ENCODE measurements around the gene AK5.

Gene AK5

GRCh38 chr1:77347646-77348045 lies 65.8 kb downstream of the AK5 start:
- Histone ChIP-seq H3K4me3 (ENCODE audit: low read length in 2 of 2) (no peak overlapping the region), H3K14ac (ENCODE audit: low read length) (no peak overlapping the region), H3K27ac (replicated peaks; ENCODE audit: low read length) (no peak overlapping the region), H3K18ac (ENCODE audit: low read length) (peak overlapping the region; percentile 32), H2BK120ac (ENCODE audit: low read depth, low read length) (no peak overlapping the region), H3K4me1 (ENCODE audit: control insufficient read depth in 2 of 2, insufficient read depth in 1 of 2, low read depth in 1 of 2, low read length in 2 of 2) (peaks cover 0 to 16% of the 10 kb centered on the region in 2 donors), H3K4ac (ENCODE audit: low read length) (no peak overlapping the region), H3K9ac (ENCODE audit: low read depth, low read length, poor library complexity) (no peak overlapping the region), H3K4me2 (ENCODE audit: insufficient read depth, low read length, poor library complexity, severe bottlenecking) (no peak overlapping the region), H2BK15ac (ENCODE audit: low read length) (no peak overlapping the region), H3K79me1 (ENCODE audit: low read depth, low read length) (no peaks in the 10 kb centered on the region), H3K9me3 (replicated peaks in 1 of 2; ENCODE audit: control insufficient read depth in 2 of 2, insufficient read depth in 1 of 2, low read depth in 1 of 2, low read length in 2 of 2) (no peaks in the 10 kb centered on the region), H2AFZ (ENCODE audit: low read length) (peak overlapping the region; percentile 73), H2BK5ac (ENCODE audit: low read length) (no peak overlapping the region), H4K8ac (ENCODE audit: low read depth, low read length) (no peak overlapping the region), H2BK12ac (ENCODE audit: low read length) (no peak overlapping the region), H3K23ac (ENCODE audit: low read depth, low read length, poor library complexity) (no peak overlapping the region), H3K36me3 (replicated peaks in 1 of 2; ENCODE audit: control insufficient read depth in 2 of 2, insufficient read depth in 2 of 2, low read length in 2 of 2) (no peaks in the 10 kb centered on the region), H2AK5ac (ENCODE audit: low read depth, low read length) (no peak overlapping the region), H4K91ac (ENCODE audit: low read depth, low read length, poor library complexity) (no peak overlapping the region), H3K27me3 (ENCODE audit: control insufficient read depth in 3 of 3, insufficient read depth in 3 of 3, low read depth in 1 of 3, low read length in 3 of 3) (no peaks in the 10 kb centered on the region)
- DNase-seq (ENCODE audit: low spot score): no peak
- no CpG with 5 or more reads among the region's 6 CpGs for WGBS, 2 donors (ENCODE audit: extremely low coverage in 2 of 2, insufficient read length in 2 of 2, insufficient replicate concordance in 1 of 2)

- Histone ChIP-seq H3K4ac (ENCODE audit: low read length) (no peak overlapping the region), H2BK15ac (ENCODE audit: low read length) (no peak overlapping the region), H2BK12ac (ENCODE audit: low read length) (no peak overlapping the region), H3K4me3 (ENCODE audit: low read length in 2 of 2) (no peak overlapping the region), H3K27ac (replicated peaks; ENCODE audit: low read length) (no peak overlapping the region), H3K36me3 (replicated peaks in 1 of 2; ENCODE audit: control insufficient read depth in 2 of 2, insufficient read depth in 2 of 2, low read length in 2 of 2) (no peaks in the 10 kb centered on the region), H2BK120ac (ENCODE audit: low read depth, low read length) (no peak overlapping the region), H2BK5ac (ENCODE audit: low read length) (no peak overlapping the region), H3K9me3 (replicated peaks in 1 of 2; ENCODE audit: control insufficient read depth in 2 of 2, insufficient read depth in 1 of 2, low read depth in 1 of 2, low read length in 2 of 2) (no peaks in the 10 kb centered on the region), H2AK5ac (ENCODE audit: low read depth, low read length) (no peak overlapping the region), H4K91ac (ENCODE audit: low read depth, low read length, poor library complexity) (no peak overlapping the region), H3K18ac (ENCODE audit: low read length) (no peak overlapping the region), H4K8ac (ENCODE audit: low read depth, low read length) (no peak overlapping the region), H3K4me2 (ENCODE audit: insufficient read depth, low read length, poor library complexity, severe bottlenecking) (no peak overlapping the region), H2AFZ (ENCODE audit: low read length) (no peak overlapping the region), H3K79me1 (ENCODE audit: low read depth, low read length) (no peaks in the 10 kb centered on the region), H3K14ac (ENCODE audit: low read length) (no peak overlapping the region), H3K23ac (ENCODE audit: low read depth, low read length, poor library complexity) (no peak overlapping the region), H3K4me1 (ENCODE audit: control insufficient read depth in 2 of 2, insufficient read depth in 1 of 2, low read depth in 1 of 2, low read length in 2 of 2) (peaks cover 0 to 16% of the 10 kb centered on the region in 2 donors), H3K27me3 (ENCODE audit: control insufficient read depth in 3 of 3, insufficient read depth in 3 of 3, low read depth in 1 of 3, low read length in 3 of 3) (no peaks in the 10 kb centered on the region), H3K9ac (ENCODE audit: low read depth, low read length, poor library complexity) (no peak overlapping the region)
- no peak for DNase-seq (ENCODE audit: low spot score)
These were observed 66.7 kb downstream of the AK5 start for GRCh38 chr1:77348549-77348948.

GRCh38 chr1:77349275-77349674 lies 67.5 kb downstream of the AK5 start:
- no peak overlapping the region for H2BK15ac ChIP-seq (ENCODE audit: low read length)
- no peaks in the 10 kb centered on the region for H3K36me3 ChIP-seq (replicated peaks in 1 of 2; ENCODE audit: control insufficient read depth in 2 of 2, insufficient read depth in 2 of 2, low read length in 2 of 2)
- no peak overlapping the region for H3K9ac ChIP-seq (ENCODE audit: low read depth, low read length, poor library complexity)
- H2BK5ac ChIP-seq (ENCODE audit: low read length): no peak overlapping the region
- no peak overlapping the region for H3K18ac ChIP-seq (ENCODE audit: low read length)
- H3K79me1 ChIP-seq (ENCODE audit: low read depth, low read length): no peaks in the 10 kb centered on the region
- no peak overlapping the region for H2AFZ ChIP-seq (ENCODE audit: low read length)
- H2BK12ac ChIP-seq (ENCODE audit: low read length): no peak overlapping the region
- H3K27ac ChIP-seq (replicated peaks; ENCODE audit: low read length): no peak overlapping the region
- no peak overlapping the region for H3K4me3 ChIP-seq (ENCODE audit: low read length in 2 of 2)
- H3K4me1 ChIP-seq (ENCODE audit: control insufficient read depth in 2 of 2, insufficient read depth in 1 of 2, low read depth in 1 of 2, low read length in 2 of 2): peaks cover 0 to 16% of the 10 kb centered on the region in 2 donors
- no peak overlapping the region for H3K14ac ChIP-seq (ENCODE audit: low read length)
- no peaks in the 10 kb centered on the region for H3K9me3 ChIP-seq (replicated peaks in 1 of 2; ENCODE audit: control insufficient read depth in 2 of 2, insufficient read depth in 1 of 2, low read depth in 1 of 2, low read length in 2 of 2)
- no peak overlapping the region for H3K23ac ChIP-seq (ENCODE audit: low read depth, low read length, poor library complexity)
- H2AK5ac ChIP-seq (ENCODE audit: low read depth, low read length): no peak overlapping the region
- DNase-seq (ENCODE audit: low spot score): no peak
- H4K8ac ChIP-seq (ENCODE audit: low read depth, low read length): no peak overlapping the region
- 100% methylated on average over 1 of the region's 2 CpGs; no CpG with 5 or more reads in 1 of the 2 donors for whole genome bisulfite sequencing, 2 donors (ENCODE audit: extremely low coverage in 2 of 2, insufficient read length in 2 of 2, insufficient replicate concordance in 1 of 2)
- H2BK120ac ChIP-seq (ENCODE audit: low read depth, low read length): no peak overlapping the region
- H3K4ac ChIP-seq (ENCODE audit: low read length): no peak overlapping the region
- H3K4me2 ChIP-seq (ENCODE audit: insufficient read depth, low read length, poor library complexity, severe bottlenecking): no peak overlapping the region
- H4K91ac ChIP-seq (ENCODE audit: low read depth, low read length, poor library complexity): no peak overlapping the region
- H3K27me3 ChIP-seq (ENCODE audit: control insufficient read depth in 3 of 3, insufficient read depth in 3 of 3, low read depth in 1 of 3, low read length in 3 of 3): no peaks in the 10 kb centered on the region

- H3K4me1 ChIP-seq (ENCODE audit: control insufficient read depth in 2 of 2, insufficient read depth in 1 of 2, low read depth in 1 of 2, low read length in 2 of 2): peaks cover 0 to 10% of the 10 kb centered on the region in 2 donors
- H2BK120ac ChIP-seq (ENCODE audit: low read depth, low read length): no peak overlapping the region
- H2BK12ac ChIP-seq (ENCODE audit: low read length): no peak overlapping the region
- no peak overlapping the region for H2AFZ ChIP-seq (ENCODE audit: low read length)
- no peak overlapping the region for H3K14ac ChIP-seq (ENCODE audit: low read length)
- H2BK5ac ChIP-seq (ENCODE audit: low read length): no peak overlapping the region
- H3K27me3 ChIP-seq (ENCODE audit: control insufficient read depth in 3 of 3, insufficient read depth in 3 of 3, low read depth in 1 of 3, low read length in 3 of 3): no peaks in the 10 kb centered on the region
- no CpG with 5 or more reads among the region's 6 CpGs for WGBS, 2 donors (ENCODE audit: extremely low coverage in 2 of 2, insufficient read length in 2 of 2, insufficient replicate concordance in 1 of 2)
- H3K4ac ChIP-seq (ENCODE audit: low read length): no peak overlapping the region
- H3K79me1 ChIP-seq (ENCODE audit: low read depth, low read length): no peaks in the 10 kb centered on the region
- no peak for DNase-seq (ENCODE audit: low spot score)
- no peak overlapping the region for H4K8ac ChIP-seq (ENCODE audit: low read depth, low read length)
- H2AK5ac ChIP-seq (ENCODE audit: low read depth, low read length): no peak overlapping the region
- H3K9ac ChIP-seq (ENCODE audit: low read depth, low read length, poor library complexity): no peak overlapping the region
- H3K4me3 ChIP-seq (ENCODE audit: low read length in 2 of 2): no peak overlapping the region
- no peak overlapping the region for H2BK15ac ChIP-seq (ENCODE audit: low read length)
- no peak overlapping the region for H4K91ac ChIP-seq (ENCODE audit: low read depth, low read length, poor library complexity)
- no peak overlapping the region for H3K23ac ChIP-seq (ENCODE audit: low read depth, low read length, poor library complexity)
- no peak overlapping the region for H3K27ac ChIP-seq (replicated peaks; ENCODE audit: low read length)
- no peaks in the 10 kb centered on the region for H3K9me3 ChIP-seq (replicated peaks in 1 of 2; ENCODE audit: control insufficient read depth in 2 of 2, insufficient read depth in 1 of 2, low read depth in 1 of 2, low read length in 2 of 2)
- H3K4me2 ChIP-seq (ENCODE audit: insufficient read depth, low read length, poor library complexity, severe bottlenecking): no peak overlapping the region
- H3K36me3 ChIP-seq (replicated peaks in 1 of 2; ENCODE audit: control insufficient read depth in 2 of 2, insufficient read depth in 2 of 2, low read length in 2 of 2): no peaks in the 10 kb centered on the region
- no peak overlapping the region for H3K18ac ChIP-seq (ENCODE audit: low read length)
These were observed 68.4 kb downstream of the AK5 start for GRCh38 chr1:77350012-77350770.
